KOPT-K1 (cell line): ENCODE measurements around the gene DAPK1.
"Not testable (repeated sequence)": the region's sequence is repeated elsewhere in the genome, so short reads cannot be mapped to it uniquely, and the experiment has no call there.

Experiments
- H3K27ac ChIP-seq: fragments of 200-600 bp; sonication (generic); 2 replicates; pipeline ENCODE4 v1.5.1; 2016; ENCODE audit warnings: antibody characterized with exemption, mild to moderate bottlenecking, low read depth, low read length; ENCODE audit not compliant: poor library complexity, severe bottlenecking
- H3K36me3 ChIP-seq: fragments of 200-600 bp; sonication (generic); 2 replicates; pipeline ENCODE4 v1.5.1; 2017; ENCODE audit warnings: antibody characterized with exemption, mild to moderate bottlenecking, low read length, moderate library complexity; ENCODE audit not compliant: insufficient read depth
- H3K9me3 ChIP-seq: fragments of 200-600 bp; sonication (generic); 2 replicates; pipeline ENCODE4 v1.5.1; 2017; ENCODE audit warnings: antibody characterized with exemption, low read length, mild to moderate bottlenecking; ENCODE audit not compliant: insufficient read depth, poor library complexity, severe bottlenecking

DAPK1 gene

GRCh38 chr9:87540444-87541105 lies 42.9 kb downstream of the DAPK1 start:
- no peaks in the 10 kb centered on the region for H3K9me3 ChIP-seq
- no peaks in the 10 kb centered on the region for H3K36me3 ChIP-seq
- no peak overlapping the region for H3K27ac ChIP-seq

DNA sequence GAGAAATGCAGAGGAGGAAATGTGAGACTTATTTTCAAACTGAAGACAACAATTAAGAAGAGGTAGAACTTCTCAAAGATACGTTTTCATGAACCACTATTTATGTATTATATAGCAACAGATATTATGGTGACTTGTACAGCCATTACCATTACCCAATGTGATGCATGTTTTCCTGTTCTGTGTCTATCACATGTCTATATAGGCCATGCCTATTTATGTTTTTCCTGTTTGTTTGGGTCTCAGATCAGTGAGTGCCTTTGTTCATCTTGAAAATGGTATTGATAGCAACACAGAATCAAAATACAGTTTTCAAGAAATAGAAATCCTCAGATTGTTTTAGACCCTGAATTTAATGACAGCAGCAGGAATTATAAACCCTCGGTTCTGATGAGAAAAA lies 44.0 kb downstream of the DAPK1 start:
- Histone ChIP-seq H3K36me3 (no peaks in the 10 kb centered on the region), H3K9me3 (no peaks in the 10 kb centered on the region), H3K27ac (no peak overlapping the region)

DNA sequence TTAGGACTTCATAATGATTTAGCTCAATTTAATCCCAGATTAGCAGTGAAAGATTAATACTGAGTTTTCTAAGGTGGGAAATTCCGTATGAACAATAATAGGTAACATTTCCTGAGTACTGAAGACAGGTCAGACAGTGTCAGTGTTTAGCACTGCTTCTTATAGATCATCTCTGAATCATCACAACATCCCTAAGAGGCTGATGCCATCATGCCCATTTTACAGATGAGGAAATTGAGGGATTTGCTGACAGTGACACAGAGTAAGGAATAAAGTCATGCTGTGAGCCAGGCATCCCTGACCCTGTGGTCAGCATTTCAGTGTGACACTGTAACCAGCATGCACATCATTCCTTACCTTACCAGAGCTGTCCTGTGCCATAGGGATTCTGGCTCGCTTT lies 44.5 kb downstream of the DAPK1 start:
- H3K36me3 ChIP-seq: no peaks in the 10 kb centered on the region

DNA sequence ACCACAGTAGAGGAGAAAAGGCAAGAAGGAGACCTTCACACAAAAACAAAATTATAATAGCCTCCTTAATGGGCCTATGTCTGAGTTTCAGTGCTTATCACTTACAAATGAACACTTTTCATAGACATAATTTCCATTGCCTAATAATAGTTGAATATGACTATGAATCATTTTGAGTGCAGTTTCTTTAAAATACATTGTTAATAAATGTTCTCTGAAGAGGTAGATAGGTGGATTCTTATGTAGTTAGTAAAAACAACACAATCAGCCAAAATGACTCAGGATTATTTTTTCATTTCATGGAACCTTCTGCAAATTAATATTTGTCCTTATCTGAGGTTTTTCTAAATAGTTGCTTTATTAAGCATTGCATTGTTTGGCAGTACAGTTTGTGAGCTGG lies 45.6 kb downstream of the DAPK1 start:
- Histone ChIP-seq H3K36me3 (no peaks in the 10 kb centered on the region), H3K9me3 (no peaks in the 10 kb centered on the region), H3K27ac (no peak overlapping the region)

More for the DNA sequence above, 44.5 kb downstream of the DAPK1 start:
- Histone ChIP-seq H3K27ac (no peak overlapping the region), H3K9me3 (no peaks in the 10 kb centered on the region)

- Histone ChIP-seq H3K27ac (no peak overlapping the region), H3K9me3 (no peaks in the 10 kb centered on the region), H3K36me3 (no peaks in the 10 kb centered on the region)
Observed at GRCh38 chr9:87545858-87546257, 48.2 kb downstream of the DAPK1 start.

GRCh38 chr9:87546704-87547103 lies 49.0 kb downstream of the DAPK1 start:
- no peak overlapping the region for H3K27ac ChIP-seq

DNA sequence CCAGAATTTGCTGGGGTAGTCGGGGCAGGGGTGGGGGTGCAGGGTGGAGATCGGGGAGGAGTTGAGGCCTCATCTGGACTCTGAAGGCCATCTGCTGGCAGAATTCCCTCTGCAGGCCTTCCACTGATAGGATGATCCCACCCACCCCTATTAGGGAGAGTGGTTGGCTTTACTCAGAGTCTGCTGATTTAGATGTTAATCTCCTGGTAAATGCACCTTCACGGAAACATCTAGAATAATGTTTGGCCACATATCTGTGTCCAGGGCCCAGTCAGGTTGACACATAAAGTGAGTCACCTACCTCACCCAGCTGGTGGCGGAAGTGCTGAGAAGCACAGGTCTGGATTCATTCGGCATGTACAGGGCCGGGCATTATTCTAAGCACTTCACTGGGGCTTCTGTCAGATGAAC lies 50.0 kb downstream of the DAPK1 start:
- Histone ChIP-seq H3K9me3 (no peaks in the 10 kb centered on the region), H3K36me3 (no peaks in the 10 kb centered on the region), H3K27ac (no peak overlapping the region)

More at GRCh38 chr9:87546704-87547103, 49.0 kb downstream of the DAPK1 start:
- Histone ChIP-seq H3K36me3 (no peaks in the 10 kb centered on the region), H3K9me3 (no peaks in the 10 kb centered on the region)

- no peaks in the 10 kb centered on the region for H3K36me3 ChIP-seq
- H3K27ac ChIP-seq: no peak overlapping the region
- H3K9me3 ChIP-seq: no peaks in the 10 kb centered on the region
Observed at GRCh38 chr9:87548159-87548558, 50.5 kb downstream of the DAPK1 start.

DNA sequence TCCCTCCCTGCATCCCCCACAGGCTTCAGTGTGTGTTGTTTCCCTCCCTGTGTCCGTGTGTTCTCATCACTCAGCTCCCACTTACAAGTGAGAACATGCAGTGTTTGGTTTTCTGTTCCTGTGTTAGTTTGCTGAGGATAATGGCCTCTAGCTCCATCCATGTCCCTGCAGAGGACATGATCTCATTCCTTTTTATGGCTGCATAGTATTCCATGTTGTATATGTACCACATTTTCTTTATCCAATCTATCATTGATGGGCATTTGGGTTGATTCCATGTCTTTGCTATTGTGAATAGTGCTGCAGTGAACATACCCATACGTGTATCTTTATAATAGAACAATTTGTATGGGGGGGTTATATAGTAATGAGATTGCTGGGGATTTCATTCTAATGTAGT lies 51.4 kb downstream of the DAPK1 start:
- H3K36me3 ChIP-seq, H3K9me3 ChIP-seq, H3K27ac ChIP-seq: not testable (repeated sequence)

GRCh38 chr9:87549791-87550190 lies 52.1 kb downstream of the DAPK1 start:
- Histone ChIP-seq H3K36me3 (no peaks in the 10 kb centered on the region), H3K9me3 (no peaks in the 10 kb centered on the region), H3K27ac (no peak overlapping the region)

- H3K36me3 ChIP-seq: no peaks in the 10 kb centered on the region
- H3K9me3 ChIP-seq: no peaks in the 10 kb centered on the region
- H3K27ac ChIP-seq: no peak overlapping the region
Observed at GRCh38 chr9:87550253-87550954, 52.7 kb downstream of the DAPK1 start.

GRCh38 chr9:87551772-87552217 lies 54.1 kb downstream of the DAPK1 start:
- no peak overlapping the region for H3K27ac ChIP-seq
- H3K36me3 ChIP-seq: no peaks in the 10 kb centered on the region
- no peaks in the 10 kb centered on the region for H3K9me3 ChIP-seq

GRCh38 chr9:87554171-87554910 lies 56.7 kb downstream of the DAPK1 start:
- no peaks in the 10 kb centered on the region for H3K9me3 ChIP-seq
- no peaks in the 10 kb centered on the region for H3K36me3 ChIP-seq
- no peak overlapping the region for H3K27ac ChIP-seq

DNA sequence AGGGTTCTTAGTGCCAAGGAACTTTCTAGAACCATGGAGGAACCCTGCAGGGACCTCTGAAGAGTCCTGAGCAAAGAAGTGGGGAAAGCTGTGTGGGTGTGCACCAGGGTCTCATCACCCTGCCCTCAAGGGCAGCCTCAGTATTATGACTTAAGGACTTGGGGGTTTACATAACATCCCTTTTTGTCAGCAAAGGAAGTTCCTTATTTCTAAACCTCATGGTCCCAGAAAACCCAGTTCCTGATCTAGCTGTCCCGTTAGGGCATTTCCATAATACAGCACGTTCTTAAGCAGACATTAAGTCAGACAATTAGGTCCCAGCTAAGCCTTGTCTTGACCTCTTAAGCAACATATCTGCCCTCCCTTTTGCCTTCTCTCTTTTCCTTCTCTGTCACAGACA lies 57.3 kb downstream of the DAPK1 start:
- no peaks in the 10 kb centered on the region for H3K9me3 ChIP-seq
- no peaks in the 10 kb centered on the region for H3K36me3 ChIP-seq
- H3K27ac ChIP-seq: no peak overlapping the region

DNA sequence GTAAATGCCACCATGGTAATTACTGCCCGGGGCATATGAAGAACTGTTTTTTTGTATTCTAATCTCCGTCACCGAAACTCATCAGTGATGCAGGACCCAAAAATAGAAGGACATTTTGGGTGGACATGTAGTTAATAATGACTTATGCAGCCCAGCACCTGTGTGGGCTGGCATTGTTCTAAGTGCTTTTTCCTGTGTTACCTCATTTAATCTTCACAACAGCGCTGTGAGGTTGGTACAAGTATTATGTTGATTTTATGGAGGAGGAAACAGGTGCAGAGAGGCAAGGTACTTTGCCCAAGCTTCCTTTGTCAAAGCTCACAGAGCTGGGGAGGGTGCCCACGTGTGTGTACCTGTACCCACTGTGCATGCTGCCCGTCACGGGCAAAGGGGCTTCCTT lies 58.4 kb downstream of the DAPK1 start:
- H3K27ac ChIP-seq: no peak overlapping the region
- H3K9me3 ChIP-seq: no peaks in the 10 kb centered on the region
- no peaks in the 10 kb centered on the region for H3K36me3 ChIP-seq
